Renal pelvis (tissue), 4 donors: ENCODE measurements around the gene BIRC6. TPM values are rescaled to one million over a fixed set of nuclear protein-coding genes. Genes with fewer than 3 reads are reported as not detected.
A peak's percentile ranks its signal among the peaks of the same experiment; 100 is the strongest.
"Not testable (repeated sequence)": the region's sequence is repeated elsewhere in the genome, so short reads cannot be mapped to it uniquely, and the experiment has no call there.

Experiments used
- DNase-seq: peaks from one replicate; pipeline ENCODE4 v3.0.0-alpha.2; 2013
- polyA plus RNA-seq, 3 donors: library from polyadenylated mRNA; unstranded; fragments of 120-200 nt; gene quantifications; one replicate each; pipeline ENCODE4 v1.2.1, GENCODE V29; 2013; ENCODE audit not compliant: insufficient read length in 3 of 3

BIRC6 gene
- polyA plus RNA-seq, 3 donors: 63.8 to 90.4 (median 74.4) TPM

DNA sequence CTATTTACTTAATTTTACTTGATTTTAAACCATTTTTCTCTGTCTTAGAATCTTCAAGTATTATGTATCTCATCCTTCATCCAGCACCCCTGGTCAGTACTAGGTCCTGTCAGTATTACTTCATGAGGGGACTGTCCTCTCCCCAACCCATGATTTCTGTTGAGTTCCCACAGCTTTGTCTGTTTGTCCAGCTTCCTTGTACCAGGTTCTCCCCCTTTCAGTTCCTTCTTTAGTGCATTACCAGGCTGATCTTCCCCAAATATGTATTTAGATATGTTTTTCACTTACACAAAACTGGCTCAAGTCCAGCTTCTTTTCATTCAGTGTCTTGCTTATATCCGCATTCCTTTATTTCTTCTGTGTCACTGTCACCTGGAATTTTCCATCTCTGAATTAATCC, 257.3 kb downstream of the BIRC6 start:
- DNase-seq: no peak

DNA sequence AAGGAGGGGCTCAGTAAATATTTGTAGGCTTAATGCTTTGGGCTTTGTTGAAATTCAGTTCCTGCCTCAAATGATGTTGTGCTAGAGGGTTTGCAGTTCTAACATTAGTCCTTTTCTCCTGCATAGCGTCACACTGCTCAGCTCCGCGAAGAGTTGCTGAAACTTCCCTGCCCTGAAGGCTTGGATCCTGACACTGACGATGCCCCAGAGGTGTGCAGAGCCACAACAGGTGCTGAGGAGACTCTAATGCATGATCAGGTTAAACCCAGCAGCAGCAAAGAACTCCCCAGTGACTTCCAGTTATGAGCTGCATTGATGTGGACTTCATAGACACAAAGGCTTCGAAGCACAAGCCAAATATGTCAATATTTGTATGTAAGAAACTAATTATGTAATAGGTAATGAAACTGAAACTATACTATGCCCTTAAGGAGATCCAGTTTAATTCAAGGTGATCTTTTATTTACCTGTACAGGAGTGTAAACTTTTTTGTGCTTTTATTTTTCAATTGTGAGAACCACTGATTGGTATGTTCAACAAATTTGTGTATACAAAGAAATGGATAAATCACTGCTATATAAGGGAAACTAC, 260.9 kb downstream of the BIRC6 start:
- no peak for DNase-seq

DNA sequence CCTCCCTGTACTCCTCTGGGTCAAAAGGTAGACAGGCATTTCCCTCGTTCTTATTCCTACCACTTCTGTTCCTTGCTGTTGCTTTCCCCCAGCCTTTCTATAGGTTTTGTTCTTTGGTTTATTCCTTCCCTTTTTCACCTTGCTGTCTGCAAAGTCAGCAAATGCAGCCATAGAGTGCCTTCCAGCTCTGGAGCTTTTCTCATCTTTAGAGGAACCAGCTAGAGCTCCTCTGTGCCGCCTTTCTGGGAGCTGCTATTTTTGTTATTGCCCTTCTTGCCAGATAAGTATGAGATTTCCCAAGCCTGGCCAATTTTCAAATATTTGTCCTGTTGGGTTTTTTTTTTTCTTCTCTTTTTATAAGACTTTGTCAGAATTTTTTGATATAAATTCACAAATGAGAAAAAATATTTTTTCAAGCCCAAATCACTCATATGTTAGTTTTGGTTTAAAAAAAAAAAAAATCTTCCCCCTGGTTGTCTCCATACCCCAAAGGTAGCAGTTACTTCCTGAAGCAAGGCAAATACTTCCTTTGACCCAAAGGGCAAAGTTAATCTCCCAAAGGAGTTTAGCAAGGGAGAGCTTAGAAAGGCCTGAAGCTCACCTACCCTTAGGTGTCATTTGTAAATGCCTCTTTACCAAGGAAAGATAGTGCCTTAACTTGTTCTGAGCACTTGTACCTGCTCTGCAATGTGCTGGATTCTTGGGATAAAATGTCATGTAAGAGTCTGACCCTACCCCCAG, 265.9 kb downstream of the BIRC6 start:
- DNase-seq: no peak

DNA sequence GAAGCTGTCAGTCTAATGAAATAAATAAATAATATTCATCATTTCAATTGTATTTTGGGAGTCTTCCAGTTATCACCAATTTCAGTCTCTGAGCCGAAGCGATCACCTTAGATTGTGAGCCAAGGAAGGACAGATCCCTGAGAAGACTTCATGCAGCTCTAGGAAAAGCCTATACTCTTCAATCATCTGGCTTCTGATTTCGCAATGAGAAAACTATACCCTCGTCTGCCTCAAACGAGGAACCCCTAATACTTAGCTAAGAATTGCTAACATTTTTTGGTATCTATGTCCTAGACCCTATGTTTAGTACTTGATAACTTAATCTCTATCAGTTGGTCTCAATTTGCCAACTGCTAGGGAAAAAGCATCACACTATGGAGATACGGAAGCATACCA, 266.5 kb downstream of the BIRC6 start:
- DNase-seq: no peak

DNA sequence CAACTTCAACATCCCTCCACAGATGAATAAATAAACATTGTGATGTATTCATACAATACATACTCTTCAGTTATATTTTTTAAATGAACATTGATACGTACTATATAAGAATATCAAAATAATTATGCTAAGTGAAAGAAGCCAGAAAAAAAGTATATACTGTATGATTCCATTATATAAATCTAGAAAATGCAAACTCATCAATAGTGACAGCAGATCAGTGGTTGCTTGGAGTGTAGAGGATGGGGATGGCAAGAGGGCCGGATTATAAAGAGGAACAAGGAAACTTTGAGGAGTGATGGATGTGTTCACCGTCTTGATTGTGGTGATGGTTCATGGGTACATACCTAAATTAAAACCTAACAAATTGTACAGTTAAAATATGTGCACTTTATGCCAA, 268.0 kb downstream of the BIRC6 start:
- DNase-seq: no peak

DNA sequence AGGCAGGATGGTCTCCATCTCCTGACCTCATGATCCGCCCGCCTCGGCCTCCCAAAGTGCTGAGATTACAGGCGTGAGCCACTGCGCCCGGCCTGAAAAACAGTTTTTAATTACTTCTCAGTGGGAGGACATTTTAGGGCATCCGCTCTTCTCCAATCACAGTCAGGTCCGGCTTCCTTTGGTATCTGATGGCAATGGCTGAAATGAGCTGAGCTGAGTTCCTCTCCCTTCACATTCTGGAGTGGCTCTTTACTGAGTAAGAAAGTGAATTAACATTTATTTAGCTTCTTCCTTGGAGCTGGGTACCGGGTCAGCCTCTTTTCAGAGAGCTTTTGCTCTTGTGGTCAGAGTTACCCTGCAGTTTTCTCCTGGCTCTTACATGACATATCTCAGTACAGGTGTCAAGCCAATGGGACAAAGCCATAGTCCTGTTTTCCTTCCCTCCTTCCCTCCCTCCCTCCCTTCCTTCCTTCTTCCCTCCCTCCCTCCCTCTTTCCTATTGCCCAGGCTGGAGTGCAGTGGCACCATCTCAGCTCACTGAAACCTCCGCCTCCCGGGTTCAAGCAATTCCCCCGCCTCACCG, 269.9 kb downstream of the BIRC6 start:
- DNase-seq: peak; percentile 33

DNA sequence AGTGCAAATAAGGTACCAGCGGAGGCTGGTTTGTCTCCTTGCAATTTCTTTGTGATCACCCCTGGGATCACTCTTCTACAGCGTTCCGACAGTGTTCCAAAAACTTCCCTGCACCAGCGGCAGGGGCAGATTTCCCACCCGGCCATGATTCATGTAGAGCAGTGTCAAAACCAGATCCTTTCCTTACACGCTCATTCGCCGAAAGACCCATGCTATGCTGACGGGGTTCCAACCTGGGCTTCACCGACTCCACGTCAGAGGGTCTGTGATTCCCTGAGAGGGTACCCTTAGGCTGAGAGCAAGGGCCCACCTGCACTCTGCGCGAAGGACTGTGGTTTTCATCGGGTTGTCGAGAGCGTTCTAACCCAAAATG, 270.6 kb downstream of the BIRC6 start:
- peak; percentile 41 for DNase-seq

DNA sequence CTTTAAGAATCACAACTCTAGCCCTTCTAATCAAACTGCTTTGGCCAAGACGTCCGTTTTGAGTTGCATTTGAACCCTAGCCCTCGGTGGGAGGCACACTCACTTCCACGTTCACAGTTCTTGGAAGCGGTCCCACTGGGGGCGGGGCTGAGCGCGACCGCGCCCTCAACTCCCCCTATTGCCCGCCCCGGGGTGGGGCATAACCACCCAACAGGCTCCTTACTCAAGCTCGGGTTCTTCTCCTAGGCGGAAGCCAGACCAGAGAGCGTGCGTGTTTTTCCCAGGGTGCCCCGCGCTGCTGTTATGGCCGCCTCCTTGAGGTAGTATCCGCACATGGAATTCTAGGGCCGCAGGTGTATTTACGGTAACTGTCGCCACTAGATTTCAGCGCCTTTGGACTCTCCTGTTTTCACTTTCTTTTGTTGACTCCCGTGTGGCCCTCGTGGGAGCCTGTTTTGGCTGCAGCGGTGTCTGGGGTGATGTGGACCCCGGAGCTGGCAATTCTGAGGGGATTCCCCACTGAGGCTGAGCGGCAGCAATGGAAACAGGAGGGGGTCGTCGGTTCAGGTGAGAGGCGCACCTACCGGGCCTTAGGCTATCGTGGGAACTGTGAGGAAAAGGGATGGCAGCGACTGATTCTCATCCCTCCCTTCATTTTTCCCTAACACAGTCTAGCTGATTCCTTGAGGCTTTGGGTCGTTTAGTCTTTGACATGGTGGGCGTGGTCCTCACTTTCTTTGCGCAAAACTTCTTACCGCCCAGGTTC, 271.2 kb downstream of the BIRC6 start, which contains the start of gene TTC27:
TTC27 (plus strand) TSS at position 237 of the 766 bp plus-strand sequence; CDS start at position 480, 243 bp downstream.
- DNase-seq: peak; percentile 94

DNA sequence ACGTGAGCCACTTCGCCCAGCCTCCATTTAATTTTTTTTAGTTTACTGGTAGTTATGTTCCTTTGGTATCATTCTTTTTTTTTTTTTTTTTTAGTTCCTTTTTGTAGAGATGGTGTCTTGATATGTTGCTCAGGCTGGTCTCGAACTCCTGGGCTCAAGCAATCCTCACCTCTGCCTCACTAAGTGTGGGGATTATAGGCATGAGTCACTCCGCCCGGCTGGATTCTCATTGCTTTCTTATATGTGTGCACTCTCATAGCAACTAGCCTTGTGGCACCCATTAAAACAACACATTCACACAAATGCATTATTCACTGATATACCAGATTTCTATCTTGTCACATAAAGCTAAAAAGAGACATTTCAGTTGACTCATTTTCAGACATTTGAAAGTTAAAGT, 275.3 kb downstream of the BIRC6 start:
- DNase-seq: no peak

DNA sequence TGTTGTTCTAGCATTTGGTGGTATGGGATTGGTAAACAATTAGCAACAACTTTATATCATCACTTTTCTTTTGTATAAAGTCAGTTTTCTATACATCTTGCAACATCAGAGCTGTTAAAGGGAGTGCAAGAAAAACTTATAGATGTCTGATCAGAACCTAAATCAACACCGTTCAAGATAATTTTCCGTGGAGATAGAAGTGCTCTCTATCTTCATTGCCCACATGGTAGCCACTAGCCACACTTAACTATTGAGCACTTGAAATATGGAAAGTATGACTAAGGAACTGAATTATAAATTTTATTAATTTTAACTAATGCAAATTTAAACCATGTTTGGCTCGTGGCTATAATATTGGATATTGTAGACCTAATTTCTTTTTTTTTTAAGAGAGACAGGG, 276.2 kb downstream of the BIRC6 start:
- DNase-seq: no peak

DNA sequence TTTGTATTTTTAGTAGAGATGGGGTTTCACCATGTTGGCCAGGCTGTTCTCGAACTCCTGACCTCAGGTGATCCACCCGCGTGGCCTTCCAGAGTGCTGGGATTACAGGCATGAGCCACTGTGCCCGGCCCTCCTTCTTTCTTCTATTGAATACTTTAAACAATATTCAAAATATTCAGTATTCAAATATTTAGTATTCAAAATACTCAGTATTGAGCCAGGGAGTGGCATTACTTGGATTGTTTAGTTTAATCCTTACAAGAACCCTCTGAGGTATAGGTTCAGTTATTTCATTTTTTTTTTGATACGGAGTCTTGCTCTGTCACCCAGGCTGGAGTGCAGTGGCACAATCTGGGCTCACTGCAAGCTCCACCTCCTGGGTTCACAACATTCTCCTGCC, 281.7 kb downstream of the BIRC6 start:
- not testable (repeated sequence) for DNase-seq

DNA sequence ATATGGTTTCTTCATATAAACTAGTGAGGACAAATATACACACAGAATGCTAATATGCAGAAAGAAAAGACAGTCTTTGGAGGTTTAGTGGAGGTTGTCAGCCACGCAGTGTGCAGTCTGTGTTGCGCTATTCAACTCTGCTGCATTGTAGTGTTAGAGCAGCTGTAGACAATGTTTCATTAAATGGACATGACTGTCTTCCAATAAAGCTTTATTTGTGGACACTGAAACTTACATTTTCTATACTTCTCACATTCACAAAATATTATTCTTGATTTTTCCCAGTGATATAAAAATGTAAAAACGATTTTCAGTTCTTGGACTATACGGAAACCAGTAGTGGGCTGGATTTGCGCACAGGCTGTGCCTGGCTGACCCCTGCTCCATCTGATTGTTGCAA, 284.4 kb downstream of the BIRC6 start:
- no peak for DNase-seq

DNA sequence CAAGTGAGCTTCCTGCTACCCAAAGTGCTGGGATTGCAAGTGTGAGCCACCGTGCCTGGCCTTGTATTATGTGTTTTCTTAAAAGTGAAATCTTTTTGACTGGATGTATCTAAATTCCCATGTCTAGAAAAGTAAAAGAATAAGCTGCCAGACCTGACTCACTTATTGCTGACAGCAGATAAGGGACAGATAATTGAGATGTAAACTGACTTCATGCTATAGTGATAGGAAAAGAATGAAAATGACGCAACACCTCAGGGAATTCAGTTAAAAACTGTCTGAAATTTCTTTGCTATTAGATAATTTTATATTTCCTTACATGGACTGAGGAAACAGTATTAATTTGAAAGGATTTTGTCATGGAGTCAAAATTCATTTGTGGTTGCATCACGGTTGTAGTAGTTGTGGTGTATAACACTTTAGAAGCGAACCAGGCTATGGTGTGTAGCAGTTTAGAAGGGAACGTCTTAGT, 290.4 kb downstream of the BIRC6 start:
- DNase-seq: no peak

DNA sequence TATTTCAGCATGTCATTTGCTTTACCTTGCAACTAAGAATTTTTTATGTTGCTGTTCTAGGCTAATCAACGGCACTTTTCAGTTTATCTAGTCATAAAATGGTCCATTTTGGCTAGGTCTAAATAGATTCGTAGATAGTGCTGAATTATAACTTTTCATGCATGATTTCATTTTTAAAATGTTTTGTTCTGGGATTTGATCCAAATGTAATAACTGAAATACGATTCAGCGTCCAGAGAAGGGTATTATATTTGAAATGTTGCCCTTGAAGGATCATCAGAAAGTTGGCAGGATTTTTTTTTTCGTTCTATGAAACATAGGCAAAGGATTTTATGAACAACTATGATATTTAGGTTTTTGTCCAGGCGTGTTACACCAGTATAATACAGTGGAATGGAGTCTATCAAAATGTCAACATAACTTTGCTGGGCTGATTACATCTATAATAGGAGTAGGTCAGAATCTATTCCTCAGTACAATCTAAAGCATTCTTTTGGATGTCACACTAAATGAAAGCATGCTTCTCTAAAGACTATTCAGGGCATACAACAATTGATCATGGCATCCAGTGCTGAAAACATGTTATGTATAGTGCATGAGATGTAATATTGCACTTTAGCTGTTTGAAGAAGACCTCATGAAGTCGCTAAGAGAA, 295.9 kb downstream of the BIRC6 start:
- DNase-seq: no peak

DNA sequence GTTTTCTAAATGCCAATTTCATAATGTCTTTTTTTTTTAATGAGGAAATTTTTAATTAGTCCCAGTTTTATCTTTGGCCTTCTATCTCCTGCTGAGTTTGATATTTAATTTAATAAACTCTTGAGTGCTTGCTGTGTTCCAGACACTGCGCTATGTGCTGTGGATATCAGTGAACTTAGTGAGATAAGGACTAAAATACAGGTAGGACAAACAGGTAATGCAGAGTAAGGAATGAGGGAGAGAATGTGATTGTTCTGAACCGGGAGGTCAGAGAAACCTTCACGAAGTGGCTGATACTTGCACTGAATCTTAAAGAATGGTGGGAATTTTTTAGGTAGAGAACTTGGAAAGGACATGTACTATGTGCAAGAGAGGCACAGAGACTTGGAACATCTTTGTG, 299.2 kb downstream of the BIRC6 start:
- no peak for DNase-seq

DNA sequence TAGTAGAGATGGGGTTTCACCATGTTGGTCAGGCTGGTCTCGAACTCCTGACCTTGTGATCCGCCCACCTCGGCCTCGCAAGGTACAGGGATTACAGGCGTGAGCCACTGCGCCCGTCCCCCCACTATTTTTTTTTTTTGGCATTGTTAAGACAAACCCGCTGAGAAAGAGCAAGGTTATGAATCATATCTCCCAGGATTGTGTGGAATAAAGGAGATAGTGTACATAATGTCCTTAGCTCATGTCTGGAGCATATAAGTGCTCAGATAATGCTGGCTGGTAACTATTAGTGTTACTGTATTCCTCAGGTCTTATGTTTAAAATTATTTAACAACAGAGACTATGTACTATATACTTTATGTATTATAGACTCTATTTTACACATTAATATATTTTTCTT, 307.0 kb downstream of the BIRC6 start:
- DNase-seq: no peak

DNA sequence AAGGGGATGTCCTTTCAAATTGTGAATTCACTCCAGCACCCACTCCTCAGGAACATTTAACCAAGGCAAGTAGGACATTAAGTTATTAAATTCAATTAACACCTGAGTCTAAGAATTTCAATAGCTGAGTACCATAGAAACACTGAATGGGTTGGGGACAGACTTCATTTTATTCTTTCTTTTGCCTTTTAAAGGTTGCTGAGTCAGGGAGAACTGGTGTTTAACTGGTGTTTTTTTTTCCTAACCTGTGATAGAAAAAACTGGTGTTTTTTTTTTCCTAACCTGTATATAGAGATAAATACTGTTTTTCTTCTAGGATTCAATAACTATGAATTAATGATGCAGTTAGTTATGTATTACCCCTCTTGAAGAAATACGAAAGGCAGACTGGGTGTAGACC, 309.9 kb downstream of the BIRC6 start:
- no peak for DNase-seq

DNA sequence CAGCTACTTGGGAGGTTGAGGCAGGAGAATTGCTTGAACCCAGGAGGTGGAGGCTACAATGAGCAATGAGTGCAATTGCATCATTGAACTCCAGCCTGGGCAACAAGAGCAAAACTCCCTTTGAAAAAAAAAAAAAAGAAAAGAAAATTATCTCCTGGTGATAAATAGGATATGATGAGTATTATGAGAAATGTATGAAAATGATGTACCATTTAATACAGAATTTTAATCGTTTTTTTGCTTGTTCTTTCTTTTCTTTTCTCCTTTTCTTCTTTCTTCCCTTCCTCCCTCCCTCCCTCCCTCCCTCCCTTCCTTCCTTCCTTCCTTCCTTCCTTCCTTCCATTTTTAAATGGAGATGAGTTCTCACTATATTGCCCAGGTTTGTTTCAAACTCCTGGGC, 311.4 kb downstream of the BIRC6 start:
- no peak for DNase-seq
